ENCODE results near the gene EDA.
"Not testable (repeated sequence)": the region's sequence is repeated elsewhere in the genome, so short reads cannot be mapped to it uniquely, and the experiment has no call there.

Gene EDA

GRCh38 chrX:69995362-69996112, 379.6 kb downstream of the EDA start:
- Histone ChIP-seq H3K36me3 (ENCODE audit: control insufficient read depth, insufficient read depth, low read length) (no peaks in the 10 kb centered on the region), H3K9ac (ENCODE audit: low read length) (no peak overlapping the region)

GRCh38 chrX:69996113-69996468, 380.2 kb downstream of the EDA start:
- Histone ChIP-seq H3K36me3 (ENCODE audit: control insufficient read depth, insufficient read depth, low read length) (no peaks in the 10 kb centered on the region), H3K4me1 (ENCODE audit: control insufficient read depth, insufficient read depth, low read length) (no peaks in the 10 kb centered on the region), H3K9ac (ENCODE audit: low read length) (no peak overlapping the region), H3K9me3 (ENCODE audit: control insufficient read depth, insufficient read depth, low read depth, low read length) (peaks cover 24% of the 10 kb centered on the region; the same call in 1 of the 2 replicates), H3K4me3 (ENCODE audit: low read depth, low read length) (no peak overlapping the region), H3K27ac (ENCODE audit: low read depth, low read length) (no peak overlapping the region), H3K27me3 (ENCODE audit: control insufficient read depth, insufficient read depth, low read length) (no peaks in the 10 kb centered on the region)

More at GRCh38 chrX:69995362-69996112, 379.6 kb downstream of the EDA start:
- Histone ChIP-seq H3K9me3 (ENCODE audit: control insufficient read depth, insufficient read depth, low read depth, low read length) (peaks cover 24% of the 10 kb centered on the region; the same call in 1 of the 2 replicates), H3K4me3 (ENCODE audit: low read depth, low read length) (no peak overlapping the region), H3K4me1 (ENCODE audit: control insufficient read depth, insufficient read depth, low read length) (no peaks in the 10 kb centered on the region), H3K27me3 (ENCODE audit: control insufficient read depth, insufficient read depth, low read length) (no peaks in the 10 kb centered on the region), H3K27ac (ENCODE audit: low read depth, low read length) (no peak overlapping the region)

GRCh38 chrX:69998299-69998698, 382.4 kb downstream of the EDA start:
- peaks cover 24% of the 10 kb centered on the region; the same call in 1 of the 2 replicates for H3K9me3 ChIP-seq (ENCODE audit: control insufficient read depth, insufficient read depth, low read depth, low read length)
- H3K36me3 ChIP-seq (ENCODE audit: control insufficient read depth, insufficient read depth, low read length); H3K27me3 ChIP-seq (ENCODE audit: control insufficient read depth, insufficient read depth, low read length); H3K4me3 ChIP-seq (ENCODE audit: low read depth, low read length); H3K9ac ChIP-seq (ENCODE audit: low read length); H3K27ac ChIP-seq (ENCODE audit: low read depth, low read length); H3K4me1 ChIP-seq (ENCODE audit: control insufficient read depth, insufficient read depth, low read length): not testable (repeated sequence)

- H3K9ac ChIP-seq (ENCODE audit: low read length): no peak overlapping the region
- H3K36me3 ChIP-seq (ENCODE audit: control insufficient read depth, insufficient read depth, low read length): no peaks in the 10 kb centered on the region
- H3K4me1 ChIP-seq (ENCODE audit: control insufficient read depth, insufficient read depth, low read length): no peaks in the 10 kb centered on the region
- no peak overlapping the region for H3K4me3 ChIP-seq (ENCODE audit: low read depth, low read length)
- no peaks in the 10 kb centered on the region for H3K27me3 ChIP-seq (ENCODE audit: control insufficient read depth, insufficient read depth, low read length)
- peaks cover 21% of the 10 kb centered on the region; the same call in 1 of the 2 replicates for H3K9me3 ChIP-seq (ENCODE audit: control insufficient read depth, insufficient read depth, low read depth, low read length)
- no peak overlapping the region for H3K27ac ChIP-seq (ENCODE audit: low read depth, low read length)
Measured at GRCh38 chrX:70001269-70001668, 385.4 kb downstream of the EDA start.

GRCh38 chrX:70001708-70002341, 385.9 kb downstream of the EDA start:
- Histone ChIP-seq H3K36me3 (ENCODE audit: control insufficient read depth, insufficient read depth, low read length) (no peaks in the 10 kb centered on the region), H3K9me3 (ENCODE audit: control insufficient read depth, insufficient read depth, low read depth, low read length) (peaks cover 17% of the 10 kb centered on the region; the same call in 1 of the 2 replicates), H3K4me1 (ENCODE audit: control insufficient read depth, insufficient read depth, low read length) (no peaks in the 10 kb centered on the region), H3K27me3 (ENCODE audit: control insufficient read depth, insufficient read depth, low read length) (no peaks in the 10 kb centered on the region), H3K9ac (ENCODE audit: low read length) (no peak overlapping the region), H3K27ac (ENCODE audit: low read depth, low read length) (no peak overlapping the region), H3K4me3 (ENCODE audit: low read depth, low read length) (no peak overlapping the region)

GRCh38 chrX:70007946-70008345, 392.0 kb downstream of the EDA start:
- H3K9ac ChIP-seq (ENCODE audit: low read length): no peak overlapping the region
- peaks cover 1% of the 10 kb centered on the region; the same call in 1 of the 2 replicates for H3K4me1 ChIP-seq (ENCODE audit: control insufficient read depth, insufficient read depth, low read length)
- peaks cover 4% of the 10 kb centered on the region; the same call in 1 of the 2 replicates for H3K9me3 ChIP-seq (ENCODE audit: control insufficient read depth, insufficient read depth, low read depth, low read length)
- no peaks in the 10 kb centered on the region for H3K36me3 ChIP-seq (ENCODE audit: control insufficient read depth, insufficient read depth, low read length)
- H3K27me3 ChIP-seq (ENCODE audit: control insufficient read depth, insufficient read depth, low read length): no peaks in the 10 kb centered on the region
- no peak overlapping the region for H3K27ac ChIP-seq (ENCODE audit: low read depth, low read length)
- H3K4me3 ChIP-seq (ENCODE audit: low read depth, low read length): no peak overlapping the region

- no peaks in the 10 kb centered on the region for H3K36me3 ChIP-seq (ENCODE audit: control insufficient read depth, insufficient read depth, low read length)
- peaks cover 9% of the 10 kb centered on the region; the same call in 1 of the 2 replicates for H3K9me3 ChIP-seq (ENCODE audit: control insufficient read depth, insufficient read depth, low read depth, low read length)
- H3K27ac ChIP-seq (ENCODE audit: low read depth, low read length): no peak overlapping the region
- H3K27me3 ChIP-seq (ENCODE audit: control insufficient read depth, insufficient read depth, low read length): no peaks in the 10 kb centered on the region
- H3K9ac ChIP-seq (ENCODE audit: low read length): no peak overlapping the region
- H3K4me3 ChIP-seq (ENCODE audit: low read depth, low read length): no peak overlapping the region
- peaks cover 12% of the 10 kb centered on the region; the same call in 1 of the 2 replicates for H3K4me1 ChIP-seq (ENCODE audit: control insufficient read depth, insufficient read depth, low read length)
Measured at GRCh38 chrX:70009049-70009448, 393.1 kb downstream of the EDA start.

- Histone ChIP-seq H3K27ac (ENCODE audit: low read depth, low read length) (no peak overlapping the region), H3K36me3 (ENCODE audit: control insufficient read depth, insufficient read depth, low read length) (no peaks in the 10 kb centered on the region), H3K9ac (ENCODE audit: low read length) (no peak overlapping the region), H3K4me1 (ENCODE audit: control insufficient read depth, insufficient read depth, low read length) (peaks cover 12% of the 10 kb centered on the region; the same call in 1 of the 2 replicates), H3K9me3 (ENCODE audit: control insufficient read depth, insufficient read depth, low read depth, low read length) (peaks cover 9% of the 10 kb centered on the region; the same call in 1 of the 2 replicates), H3K27me3 (ENCODE audit: control insufficient read depth, insufficient read depth, low read length) (no peaks in the 10 kb centered on the region), H3K4me3 (ENCODE audit: low read depth, low read length) (no peak overlapping the region)
Measured at GRCh38 chrX:70009970-70010369, 394.1 kb downstream of the EDA start.

- Histone ChIP-seq H3K9me3 (ENCODE audit: control insufficient read depth, insufficient read depth, low read depth, low read length) (peaks cover 6% of the 10 kb centered on the region), H3K27me3 (ENCODE audit: control insufficient read depth, insufficient read depth, low read length) (no peaks in the 10 kb centered on the region), H3K36me3 (ENCODE audit: control insufficient read depth, insufficient read depth, low read length) (no peaks in the 10 kb centered on the region), H3K9ac (ENCODE audit: low read length) (no peak overlapping the region), H3K4me1 (ENCODE audit: control insufficient read depth, insufficient read depth, low read length) (peaks cover 12% of the 10 kb centered on the region; the same call in 1 of the 2 replicates), H3K4me3 (ENCODE audit: low read depth, low read length) (no peak overlapping the region), H3K27ac (ENCODE audit: low read depth, low read length) (no peak overlapping the region)
Measured at GRCh38 chrX:70012756-70013155, 396.8 kb downstream of the EDA start.

GRCh38 chrX:70013466-70014381, 397.8 kb downstream of the EDA start:
- no peak overlapping the region for H3K27ac ChIP-seq (ENCODE audit: low read depth, low read length)
- peaks cover 12% of the 10 kb centered on the region; the same call in 1 of the 2 replicates for H3K4me1 ChIP-seq (ENCODE audit: control insufficient read depth, insufficient read depth, low read length)
- no peaks in the 10 kb centered on the region for H3K36me3 ChIP-seq (ENCODE audit: control insufficient read depth, insufficient read depth, low read length)
- H3K27me3 ChIP-seq (ENCODE audit: control insufficient read depth, insufficient read depth, low read length): no peaks in the 10 kb centered on the region
- peaks cover 10% of the 10 kb centered on the region for H3K9me3 ChIP-seq (ENCODE audit: control insufficient read depth, insufficient read depth, low read depth, low read length)
- no peak overlapping the region for H3K9ac ChIP-seq (ENCODE audit: low read length)
- no peak overlapping the region for H3K4me3 ChIP-seq (ENCODE audit: low read depth, low read length)
